IMR-90 (cell line): ENCODE results near the gene ALDH6A1. TPM values are rescaled to one million over a fixed set of nuclear protein-coding genes. Genes with fewer than 3 reads are reported as not detected.

ENCODE experiments used
- ATAC-seq: fragments of 200-7000 bp; cut with Tn5 transposase; 2 replicates; pipeline ENCODE4 v1.9.1; 2020; ENCODE audit warnings: low read depth, mild to moderate bottlenecking, moderate library complexity
- BruUV-seq: library from RNA; stranded (reverse); fragments of 400-500 nt; replicated peaks from 2 replicates; lab custom pipeline; 2021; lab: Mats Ljungman, UMichigan
- CTCF ChIA-PET: fragments of 300-600 bp; formaldehyde crosslinking; extraction: SDS; loops from one replicate; lab custom pipeline; 2021; ENCODE audit warnings: antibody characterized with exemption; lab: Yijun Ruan, JAX
- POLR2A ChIA-PET: fragments of 300-600 bp; sonication (Branson Sonifier 250); formaldehyde crosslinking; loops from one replicate; lab custom pipeline; 2022; ENCODE audit warnings: antibody characterized with exemption; ENCODE audit not compliant: unreplicated experiment; lab: Charles Lee
- DNase-seq: peaks from one replicate; pipeline ENCODE4 v3.0.0; 2013
- H2AFZ ChIP-seq: replicated peaks from 2 replicates; pipeline ENCODE3; 2013; ENCODE audit warnings: low read length, mild to moderate bottlenecking; ENCODE audit not compliant: poor library complexity
- H2AK5ac ChIP-seq: 2 replicates; pipeline ENCODE4 v1.6.1; 2013; ENCODE audit warnings: low read depth, low read length, inconsistent platforms
- H2AK9ac ChIP-seq: replicated peaks from 2 replicates; pipeline ENCODE3; 2013; ENCODE audit warnings: mild to moderate bottlenecking, low read depth, low read length, moderate library complexity; ENCODE audit not compliant: poor library complexity
- H2BK120ac ChIP-seq: 2 replicates; pipeline ENCODE4 v1.6.1; 2013; ENCODE audit warnings: low read depth, low read length, inconsistent platforms
- H2BK15ac ChIP-seq: 3 replicates; pipeline ENCODE4 v1.6.1; 2013; ENCODE audit warnings: low read depth, low read length, inconsistent platforms
- H2BK20ac ChIP-seq: 2 replicates; pipeline ENCODE4 v1.6.1; 2013; ENCODE audit warnings: low read depth, mild to moderate bottlenecking, inconsistent platforms, low read length, moderate library complexity
- H2BK5ac ChIP-seq: 2 replicates; pipeline ENCODE4 v1.6.1; 2013; ENCODE audit warnings: mild to moderate bottlenecking, low read depth, low read length, inconsistent platforms; ENCODE audit not compliant: poor library complexity, severe bottlenecking
- H3K14ac ChIP-seq: replicated peaks from 2 replicates; pipeline ENCODE4 v1.6.1; 2013; ENCODE audit warnings: low read depth, low read length, inconsistent platforms
- H3K18ac ChIP-seq: 2 replicates; pipeline ENCODE4 v1.6.1; 2013; ENCODE audit warnings: low read depth, low read length, control low read depth
- H3K23ac ChIP-seq: 2 replicates; pipeline ENCODE4 v1.6.1; 2013; ENCODE audit warnings: low read depth, low read length, inconsistent platforms
- H3K27ac ChIP-seq: 2 replicates; pipeline ENCODE4 v1.5.1; 2013; ENCODE audit warnings: mild to moderate bottlenecking, control low read depth, low read length; ENCODE audit not compliant: insufficient read depth
- H3K27me3 ChIP-seq: 2 replicates; pipeline ENCODE4 v1.6.1; 2013; ENCODE audit warnings: low read length; ENCODE audit not compliant: control insufficient read depth, insufficient read depth
- H3K36me3 ChIP-seq: 2 replicates; pipeline ENCODE4 v1.6.1; 2013; ENCODE audit warnings: low read length, mixed read lengths; ENCODE audit not compliant: control insufficient read depth, insufficient read depth
- H3K4ac ChIP-seq: 2 replicates; pipeline ENCODE4 v1.6.1; 2013; ENCODE audit warnings: low read depth, low read length, inconsistent platforms
- H3K4me1 ChIP-seq: 2 replicates; pipeline ENCODE4 v1.6.1; 2013; ENCODE audit warnings: low read length, mixed read lengths; ENCODE audit not compliant: control insufficient read depth, insufficient read depth
- H3K4me2 ChIP-seq: 2 replicates; pipeline ENCODE4 v1.6.1; 2013; ENCODE audit warnings: low read depth, mild to moderate bottlenecking, control low read depth, low read length, moderate library complexity
- H3K4me3 ChIP-seq: 2 replicates; pipeline ENCODE4 v1.5.1; 2013; ENCODE audit warnings: low read depth, mild to moderate bottlenecking, control low read depth, low read length, moderate library complexity; ENCODE audit not compliant: insufficient read depth
- H3K56ac ChIP-seq: 2 replicates; pipeline ENCODE4 v1.6.1; 2013; ENCODE audit warnings: low read length, inconsistent platforms; ENCODE audit not compliant: insufficient read depth; ENCODE audit errors: extremely low read depth
- H3K79me1 ChIP-seq, 2 experiments: 2 replicates each; pipeline ENCODE4 v1.6.1; 2013; ENCODE audit warnings: low read length in 2 of 2, inconsistent platforms in 1 of 2, low read depth in 1 of 2
- H3K9ac ChIP-seq: 2 replicates; pipeline ENCODE4 v1.6.1; 2013; ENCODE audit warnings: low read depth, low read length, control low read depth
- H3K9me1 ChIP-seq: 2 replicates; pipeline ENCODE4 v1.6.1; 2013; ENCODE audit warnings: low read length, inconsistent platforms; ENCODE audit not compliant: insufficient read depth
- H3K9me3 ChIP-seq: 2 replicates; pipeline ENCODE4 v1.6.1; 2013; ENCODE audit warnings: low read length; ENCODE audit not compliant: control insufficient read depth, insufficient read depth
- H4K20me1 ChIP-seq: 2 replicates; pipeline ENCODE4 v1.6.1; 2013; ENCODE audit warnings: low read length, inconsistent platforms; ENCODE audit not compliant: insufficient read depth
- H4K5ac ChIP-seq: 2 replicates; pipeline ENCODE4 v1.6.1; 2013; ENCODE audit warnings: mild to moderate bottlenecking, low read depth, low read length, control low read depth
- H4K8ac ChIP-seq, 2 experiments: 2 replicates each; pipeline ENCODE4 v1.6.1; 2013; ENCODE audit warnings: low read depth in 2 of 2, low read length in 2 of 2, control low read depth in 1 of 2, inconsistent platforms in 1 of 2
- H4K91ac ChIP-seq: 2 replicates; pipeline ENCODE4 v1.6.1; 2013; ENCODE audit warnings: low read depth, low read length, inconsistent platforms; ENCODE audit not compliant: insufficient read depth
- CHD1 ChIP-seq: IDR thresholded peaks from 2 replicates; pipeline ENCODE4 v1.6.1; 2012; ENCODE audit warnings: low read depth, low read length, improper control_type of control experiment
- MXI1 ChIP-seq: IDR thresholded peaks from 2 replicates; pipeline ENCODE4 v1.6.1; 2012; ENCODE audit warnings: low read depth, mild to moderate bottlenecking, low read length, moderate library complexity, borderline replicate concordance
- POLR2A ChIP-seq: IDR thresholded peaks from 2 replicates; pipeline ENCODE4 v1.6.1; 2012; ENCODE audit warnings: mild to moderate bottlenecking, low read depth, low read length
- RAD21 ChIP-seq: IDR thresholded peaks from 2 replicates; pipeline ENCODE4 v1.6.1; 2012; ENCODE audit warnings: low read length, improper control_type of control experiment
- SMC3 ChIP-seq: fragments of 150-350 bp; IDR thresholded peaks from 2 replicates; pipeline ENCODE4 v1.6.1; 2016; ENCODE audit warnings: low read depth, mild to moderate bottlenecking, antibody characterized with exemption, low read length, moderate library complexity
- WGBS, 2 experiments: methylation state at CpG; one replicate each; pipeline versions ENCODE4 v1.1.5 to v1.1.7; 2013; ENCODE audit warnings: missing lambda C conversion rate in 2 of 2; ENCODE audit not compliant: insufficient read length in 1 of 2; ENCODE audit errors: extremely low coverage in 2 of 2; 5-methylcytosine and 5-hydroxymethylcytosine counted together
- dilution Hi-C: fragments of 300-500 bp; cut with HindIII; formaldehyde crosslinking; loops from one replicate; pipeline ENCODE4 v1.14.3; 2018; ENCODE audit warnings: low sequenced_read_pairs; ENCODE audit not compliant: unreplicated experiment
- in situ Hi-C: fragments of 300-500 bp; cut with MboI; formaldehyde crosslinking; loops from 3 replicates; pipeline ENCODE4 v1.14.3; 2019; ENCODE audit warnings: low sequenced_read_pairs, inconsistent platforms, mixed read lengths
- intact Hi-C: fragments of 100-400 bp; cut with micrococcal nuclease; formaldehyde crosslinking; loops from 2 replicates; pipeline ENCODE4 v1.10.0; 2022
- polyA plus RNA-seq, 3 experiments: library from polyadenylated mRNA; depleted of rRNA; stranded (reverse); fragments of >200 nt; gene quantifications; 2 replicates each; pipeline ENCODE4 v1.2.3, GENCODE V29; 2012; ENCODE audit warnings: low replicate concordance in 1 of 3
- total RNA-seq: library from RNA; depleted of rRNA; stranded (reverse); fragments of >200 nt; gene quantifications from 2 replicates; pipeline ENCODE4 v1.2.3, GENCODE V29; 2012
- TF ChIP-seq, protein P1 (sequence below): fragments of 150-350 bp; IDR thresholded peaks from 2 replicates; pipeline ENCODE4 v1.6.1; 2016; ENCODE audit warnings: low read depth, mild to moderate bottlenecking, low read length, moderate library complexity, borderline replicate concordance
- TF ChIP-seq, protein P2 (sequence below): fragments of 150-350 bp; IDR thresholded peaks from 2 replicates; pipeline ENCODE4 v1.6.1; 2017; ENCODE audit warnings: mild to moderate bottlenecking, antibody characterized with exemption, low read length, low read depth

Gene ALDH6A1
- total and polyA plus RNA-seq, 2 of the 4 experiments (the other 2 are of a cell fraction), result 6.0 to 15.1 TPM

DNA sequence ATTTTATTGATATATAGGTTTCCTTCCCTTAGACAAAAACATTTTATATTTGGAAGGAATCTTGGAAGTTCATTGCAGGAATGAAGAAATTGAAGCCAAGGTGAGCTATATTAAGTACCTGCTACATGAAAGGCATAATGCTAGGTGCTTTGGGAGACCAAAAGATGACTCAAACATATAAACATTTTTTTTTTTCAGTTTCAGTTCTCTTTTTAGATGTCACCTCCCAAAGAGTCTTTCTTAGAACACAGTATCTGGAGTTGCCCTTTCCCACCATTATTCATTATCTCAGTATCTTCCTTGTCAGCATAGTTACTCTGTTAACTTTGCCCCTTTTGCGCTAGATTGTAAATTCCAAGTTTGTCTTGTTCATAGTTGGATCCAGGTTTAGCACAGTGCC is 1.6 kb upstream of the ALDH6A1 start (continued):
- TF ChIP-seq, protein P1, sequence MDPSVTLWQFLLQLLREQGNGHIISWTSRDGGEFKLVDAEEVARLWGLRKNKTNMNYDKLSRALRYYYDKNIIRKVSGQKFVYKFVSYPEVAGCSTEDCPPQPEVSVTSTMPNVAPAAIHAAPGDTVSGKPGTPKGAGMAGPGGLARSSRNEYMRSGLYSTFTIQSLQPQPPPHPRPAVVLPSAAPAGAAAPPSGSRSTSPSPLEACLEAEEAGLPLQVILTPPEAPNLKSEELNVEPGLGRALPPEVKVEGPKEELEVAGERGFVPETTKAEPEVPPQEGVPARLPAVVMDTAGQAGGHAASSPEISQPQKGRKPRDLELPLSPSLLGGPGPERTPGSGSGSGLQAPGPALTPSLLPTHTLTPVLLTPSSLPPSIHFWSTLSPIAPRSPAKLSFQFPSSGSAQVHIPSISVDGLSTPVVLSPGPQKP, result no peak
- no peak for TF ChIP-seq CHD1
- no peak for TF ChIP-seq SMC3

DNA sequence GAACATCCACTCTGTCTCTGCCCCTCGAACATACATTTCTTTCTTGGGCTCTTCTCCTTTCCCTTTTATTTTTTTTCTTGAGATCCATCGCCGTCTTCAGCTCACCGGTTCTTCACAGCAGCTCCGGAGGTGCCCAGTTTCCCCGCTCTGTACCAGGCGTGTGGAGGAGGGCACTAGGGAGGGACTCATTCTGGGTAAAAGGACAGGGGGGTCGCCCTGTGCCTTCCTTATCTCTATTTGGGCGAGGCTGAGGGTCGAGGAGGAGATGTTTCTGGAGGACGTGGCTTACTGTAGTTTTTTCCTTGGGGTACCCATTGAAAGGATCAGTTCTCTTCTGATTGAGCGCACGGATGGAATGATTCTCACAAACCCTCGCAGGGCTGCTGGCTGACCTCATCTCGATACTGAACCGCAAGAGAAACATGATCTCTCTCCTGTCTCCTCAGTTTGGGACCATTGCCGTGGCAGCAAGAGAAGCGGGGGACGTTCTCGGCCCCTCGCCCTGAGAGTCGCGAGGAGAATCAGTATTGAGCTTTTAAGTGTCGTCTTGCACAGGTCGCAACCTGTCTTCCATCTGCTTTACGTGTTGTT is 889 bp upstream of the ALDH6A1 start:
- Histone ChIP-seq H3K14ac (peak overlapping the region; percentile 41; the same call in 1 of the 2 replicates), H3K4ac (peak overlapping the region; percentile 61), H2BK120ac (peak overlapping the region; percentile 9; the same call in 1 of the 2 replicates), H3K23ac (peak overlapping the region; percentile 70), H3K36me3 (no peaks in the 10 kb centered on the region), H3K9ac (peak overlapping the region; percentile 58), H3K4me3 (peak overlapping the region; percentile 73), H4K8ac (peak overlapping the region; percentile 42 to 86; a peak in 3 of 4 replicates), H3K79me1 (peaks cover 11 to 40% of the 10 kb centered on the region in 2 experiments), H3K9me1 (no peaks in the 10 kb centered on the region), H2AK5ac (peak overlapping the region; percentile 45; the same call in 1 of the 2 replicates), H3K4me2 (peak overlapping the region; percentile 96), H3K56ac (peak overlapping the region; percentile 74), H2AK9ac (peak overlapping the region; percentile 94), H3K4me1 (peaks cover 2% of the 10 kb centered on the region), H4K5ac (peak overlapping the region; percentile 14; the same call in 1 of the 2 replicates), H2BK15ac (no peak overlapping the region), H2BK20ac (no peak overlapping the region), H3K27ac (peak overlapping the region; percentile 48), H2AFZ (peak overlapping the region; percentile 99), H3K9me3 (no peaks in the 10 kb centered on the region), H4K20me1 (no peaks in the 10 kb centered on the region), H3K27me3 (no peaks in the 10 kb centered on the region), H2BK5ac (peak overlapping the region; percentile 4), H3K18ac (no peak overlapping the region), H4K91ac (no peak overlapping the region)
- TSS peak; percentile 74 for BruUV-seq
- POLR2A ChIA-PET, result interaction anchor here (0.6 kb wide), 1 partner anchor 18 kb away, joined by 16 read pairs; no protein-coding TSS in a partner anchor
- peak; percentile 55 for DNase-seq
- TF ChIP-seq, protein P1, result no peak
- TF ChIP-seq POLR2A, result peak; percentile 37; the same call in 1 of the 2 replicates
- TF ChIP-seq, protein P2, sequence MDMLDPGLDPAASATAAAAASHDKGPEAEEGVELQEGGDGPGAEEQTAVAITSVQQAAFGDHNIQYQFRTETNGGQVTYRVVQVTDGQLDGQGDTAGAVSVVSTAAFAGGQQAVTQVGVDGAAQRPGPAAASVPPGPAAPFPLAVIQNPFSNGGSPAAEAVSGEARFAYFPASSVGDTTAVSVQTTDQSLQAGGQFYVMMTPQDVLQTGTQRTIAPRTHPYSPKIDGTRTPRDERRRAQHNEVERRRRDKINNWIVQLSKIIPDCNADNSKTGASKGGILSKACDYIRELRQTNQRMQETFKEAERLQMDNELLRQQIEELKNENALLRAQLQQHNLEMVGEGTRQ, result no peak
- TF ChIP-seq RAD21, result no peak
- TF ChIP-seq MXI1, result peak; percentile 22; the same call in 1 of the 2 replicates
- intact Hi-C loops, result no loop called here
- ATAC-seq, result peak; percentile 22
- CTCF ChIA-PET, result no interaction called here
- in situ Hi-C loops, result no loop called here
- WGBS, 2 experiments, result 20% methylated on average over 1 of the region's 26 CpGs; no CpG with 5 or more reads in 1 of the 2 experiments
- dilution Hi-C loops, result no loop called here
